K562 (cell line): Measurements from ENCODE around the gene SRPK1. TPM values are rescaled to one million over a fixed set of nuclear protein-coding genes. Genes with fewer than 3 reads are reported as not detected.

Experiments
- ATAC-seq: fragments of 200-7000 bp; cut with Tn5 transposase; 3 replicates; pipeline ENCODE4 v1.9.1; 2020; ENCODE audit warnings: moderate library complexity
- BruUV-seq: library from RNA; stranded (reverse); fragments of 400-500 nt; replicated peaks from 2 replicates; lab custom pipeline; 2021; lab: Mats Ljungman, UMichigan
- CTCF ChIA-PET: fragments of 300-600 bp; formaldehyde crosslinking; extraction: SDS; loops from one replicate; lab custom pipeline; 2021; ENCODE audit warnings: low intra/inter-chr PET ratio; lab: Yijun Ruan, JAX
- POLR2A ChIA-PET: fragments of 300-600, 350-650 bp; sonication (Branson Sonifier 250); formaldehyde crosslinking; extraction: SDS; loops from one replicate; lab custom pipeline; 2021; ENCODE audit warnings: antibody characterized with exemption, inconsistent platforms; lab: Yijun Ruan, JAX
- DNase-seq, 4 experiments: peaks; one replicate each; pipeline versions ENCODE4 v3.0.0 to v3.0.0-alpha.2; 2011 to 2018; ENCODE audit warnings: low spot score in 3 of 4, mixed read lengths in 3 of 4; ENCODE audit errors: extremely low read depth in 1 of 4
- FAIRE-seq: peaks from 2 replicates; lab custom pipeline; 2011; peaks lifted over from hg19 to GRCh38; lab: Jason Lieb, UNC
- H2AFZ ChIP-seq: 2 replicates; pipeline ENCODE4 v1.6.0; 2011; ENCODE audit warnings: low read depth, low read length, control low read depth, inconsistent platforms
- H3K27ac ChIP-seq: fragments of 200-600 bp; 3 replicates; pipeline ENCODE4 v1.8.0; 2011; ENCODE audit warnings: low read depth, mild to moderate bottlenecking, control low read depth, inconsistent platforms, low read length, moderate library complexity, mixed read lengths; ENCODE audit errors: extremely low read depth
- H3K27me3 ChIP-seq, 2 experiments: fragments of 300-600 bp in 1 of 2; 2 replicates in 1 of 2; 3 replicates in 1 of 2; pipeline versions ENCODE4 v1.6.0 to v1.8.0; 2011; ENCODE audit warnings: inconsistent platforms in 2 of 2, low read length in 2 of 2, mild to moderate bottlenecking in 1 of 2, mixed read lengths in 1 of 2, moderate library complexity in 1 of 2; ENCODE audit not compliant: control insufficient read depth in 2 of 2, insufficient read depth in 2 of 2
- H3K36me3 ChIP-seq: fragments of 300-600 bp; 3 replicates; pipeline ENCODE4 v1.8.0; 2011; ENCODE audit warnings: mild to moderate bottlenecking, low read length, inconsistent platforms; ENCODE audit not compliant: control insufficient read depth, insufficient read depth
- H3K4me1 ChIP-seq, 2 experiments: fragments of 200-600 bp in 1 of 2; replicated peaks in 1 of 2; 2 replicates in 1 of 2; 3 replicates in 1 of 2; pipeline versions ENCODE4 v1.5.1 to v1.8.0; 2011; ENCODE audit warnings: inconsistent platforms in 2 of 2, low read length in 2 of 2, mild to moderate bottlenecking in 1 of 2, mixed read lengths in 1 of 2, moderate library complexity in 1 of 2; ENCODE audit not compliant: control insufficient read depth in 2 of 2, insufficient read depth in 2 of 2
- H3K4me2 ChIP-seq: 2 replicates; pipeline ENCODE4 v1.6.1; 2011; ENCODE audit warnings: low read length, control low read depth, inconsistent platforms, mixed read lengths; ENCODE audit not compliant: insufficient read depth
- H3K4me3 ChIP-seq: fragments of 200-600 bp; sonication (generic), shearing (Covaris generic); 2 replicates; pipeline ENCODE4 v1.5.1; 2016; ENCODE audit warnings: control low read depth, inconsistent platforms
- H3K79me2 ChIP-seq: fragments of 200-600 bp; 3 replicates; pipeline ENCODE4 v1.8.0; 2011; ENCODE audit warnings: low read length, inconsistent platforms; ENCODE audit not compliant: control insufficient read depth, insufficient read depth
- H3K9ac ChIP-seq, 2 experiments: 2 replicates each; pipeline versions ENCODE4 v1.6.0 to v1.6.1; 2011; ENCODE audit warnings: low read depth in 2 of 2, low read length in 2 of 2, control low read depth in 1 of 2, inconsistent platforms in 1 of 2, mild to moderate bottlenecking in 1 of 2, mixed read lengths in 1 of 2; ENCODE audit not compliant: insufficient read depth in 1 of 2
- H3K9me1 ChIP-seq: one replicate; pipeline ENCODE4 v1.6.0; 2011; ENCODE audit warnings: inconsistent platforms, mild to moderate bottlenecking, low read length, moderate library complexity; ENCODE audit not compliant: control insufficient read depth, insufficient read depth
- H3K9me3 ChIP-seq: replicated peaks from 2 replicates; pipeline ENCODE4 v1.5.1; 2011; ENCODE audit warnings: low read depth, low read length, inconsistent platforms; ENCODE audit not compliant: control insufficient read depth, insufficient read depth
- H4K20me1 ChIP-seq: replicated peaks from 2 replicates; pipeline ENCODE4 v1.6.1; 2011; ENCODE audit warnings: low read length, inconsistent platforms, mixed read lengths; ENCODE audit not compliant: control insufficient read depth, insufficient read depth
- ATF6 ChIP-seq: sonication (generic); formaldehyde crosslinking; IDR thresholded peaks from 2 replicates; pipeline ENCODE4 v1.4.0; 2020; ENCODE audit warnings: mild to moderate bottlenecking, missing genetic modification reagents
- CBX1 ChIP-seq: sonication (generic); IDR thresholded peaks from 2 replicates; pipeline ENCODE4 v1.6.1; 2016; ENCODE audit warnings: antibody characterized with exemption, low read depth, mild to moderate bottlenecking
- CEBPB ChIP-seq: fragments of 450-650 bp; IDR thresholded peaks from 2 replicates; pipeline ENCODE4 v1.6.1; 2016; ENCODE audit warnings: missing genetic modification characterization, missing compliant biosample characterization
- GTF2E2 ChIP-seq: fragments of 200-800 bp; sonication (Bioruptor generic); IDR thresholded peaks from 2 replicates; pipeline ENCODE4 v1.6.1; 2016; ENCODE audit warnings: missing genetic modification characterization, missing compliant biosample characterization
- HDAC3 ChIP-seq: fragments of 450-650 bp; IDR thresholded peaks from 2 replicates; pipeline ENCODE4 v1.6.1; 2018; ENCODE audit warnings: borderline replicate concordance, mild to moderate bottlenecking, moderate library complexity; ENCODE audit not compliant: partially characterized antibody
- HEY1 ChIP-seq: fragments of 250-450 bp; sonication (Bioruptor Pico); IDR thresholded peaks from 2 replicates; pipeline ENCODE4 v1.5.0; 2020; ENCODE audit warnings: mild to moderate bottlenecking, moderate library complexity, borderline replicate concordance
- HNRNPL ChIP-seq: fragments of 200-400 bp; formaldehyde crosslinking; IDR thresholded peaks from 2 replicates; pipeline ENCODE4 v1.6.1; 2017; ENCODE audit warnings: low read depth, mild to moderate bottlenecking, low read length
- JUNB ChIP-seq: fragments of 450-650 bp; formaldehyde crosslinking; conservative IDR thresholded peaks from 2 replicates; pipeline ENCODE4 v1.4.0; 2020; ENCODE audit warnings: mild to moderate bottlenecking
- MLLT1 ChIP-seq, 2 experiments: fragments of 450-650 bp; IDR thresholded peaks; 2 replicates each; pipeline ENCODE4 v1.6.1; 2016
- U2AF1 ChIP-seq: fragments of 200-400 bp; formaldehyde crosslinking; optimal IDR thresholded peaks from 2 replicates; pipeline ENCODE3; 2017; ENCODE audit warnings: mild to moderate bottlenecking, low read depth, low read length, moderate library complexity
- VEZF1 ChIP-seq: fragments of 200-800 bp; sonication (Bioruptor generic); IDR thresholded peaks from 2 replicates; pipeline ENCODE4 v1.6.1; 2017; ENCODE audit warnings: missing genetic modification characterization, missing compliant biosample characterization
- ZNF24 ChIP-seq: fragments of 450-650 bp; IDR thresholded peaks from 2 replicates; pipeline ENCODE4 v1.6.1; 2016
- WGBS: fragments of 100-300 bp; shearing (Covaris generic); methylation state at CpG from one replicate; pipeline ENCODE4 v1.1.6; 2016; ENCODE audit warnings: low coverage, mixed read lengths; ENCODE audit not compliant: insufficient coverage; ENCODE audit errors: missing lambda C conversion rate; 5-methylcytosine and 5-hydroxymethylcytosine counted together
- in situ Hi-C: fragments of 300-500 bp; cut with MboI; formaldehyde crosslinking; loops from 4 replicates; pipeline ENCODE4 v1.15.0; 2018; ENCODE audit warnings: inconsistent platforms, mixed read lengths
- intact Hi-C: fragments of 100-400 bp; cut with micrococcal nuclease; formaldehyde crosslinking; loops from 2 replicates; pipeline ENCODE4 v1.14.2; 2022
- polyA plus RNA-seq, 8 experiments: library from polyadenylated mRNA; depleted of rRNA in 4 of 8; stranded (reverse) in 5 of 8; unstranded in 3 of 8; fragments of >200 nt; fragmentation: Nextera tagmentation in 2 of 8; fragmentation: Illumina TruSeq in 1 of 8; extraction: Ambion mirVana in 2 of 8; extraction: Trizol in 1 of 8; gene quantifications; 2 replicates each; pipeline versions ENCODE4 v1.2.1 to v1.2.3, GENCODE V29; 2011 to 2014; ENCODE audit warnings: inconsistent platforms in 1 of 8, missing spikeins in 1 of 8
- total RNA-seq, 7 experiments: library from RNA; depleted of rRNA in 6 of 7; stranded (reverse); fragments of >200 nt in 6 of 7; fragmentation: Illumina TruSeq in 2 of 7; extraction: Trizol in 2 of 7; gene quantifications; 2 replicates each; pipeline versions ENCODE4 v1.2.1 to v1.2.3, GENCODE V29; 2011 to 2021; ENCODE audit warnings: low replicate concordance in 1 of 7

Gene SRPK1
- total and polyA plus RNA-seq, 9 of the 15 experiments (the other 6 are each of a cell fraction or from before 2014, with no cell fraction given), result 99.6 to 185 (median 159) TPM

DNA sequence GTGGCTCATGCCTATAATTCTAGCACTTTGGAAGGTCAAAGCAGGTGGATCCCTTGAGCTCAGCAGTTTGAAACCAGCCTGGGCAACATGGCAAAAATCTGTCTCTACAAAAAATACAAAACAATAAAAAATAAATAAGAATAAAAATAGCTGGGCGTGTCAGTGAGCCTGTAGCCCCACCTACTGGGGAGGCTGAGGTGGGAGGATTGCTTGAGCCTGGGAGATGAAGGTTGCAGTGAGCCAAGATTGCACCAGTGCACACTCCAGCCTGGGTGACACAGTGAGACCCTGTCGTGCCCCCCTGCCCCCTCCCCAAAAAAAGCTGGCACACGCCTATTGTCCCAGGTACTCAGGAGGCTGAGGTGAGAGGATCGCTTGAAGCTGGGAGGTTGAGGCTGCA lies 35.1 kb upstream of the SRPK1 start (continued):
- TF ChIP-seq HDAC3, result no peak
- peak; percentile 36; the same call in 1 of the 2 replicates for TF ChIP-seq CEBPB (tag)
- TF ChIP-seq ZNF24, result no peak
- TF ChIP-seq MLLT1 (IDR thresholded peaks at IDR 0.05), result no peak
- TF ChIP-seq VEZF1 (CRISPR knock-in tag), result no peak
- TF ChIP-seq CBX1, result no peak
- TF ChIP-seq U2AF1, result no peak

- 6% methylated on average over 5 of the region's 5 CpGs for WGBS
- POLR2A ChIA-PET, result no interaction called here
- in situ Hi-C loops (no loop called here), intact Hi-C loops (loop anchor here (5.0 to 10.0 kb wide), 4 partner anchors 142 to 661 kb away; partner anchors contain the start of gene DEF6)
- Histone ChIP-seq H4K20me1 (no peaks in the 10 kb centered on the region), H3K27me3 (peaks cover 35 to 40% of the 10 kb centered on the region in 2 experiments), H3K9me3 (no peaks in the 10 kb centered on the region), H3K4me2 (no peak overlapping the region), H3K79me2 (no peaks in the 10 kb centered on the region), H2AFZ (0 out of 2 replicates have a peak overlapping the region, but pooled peaks have one; percentile 2), H3K9me1 (no peaks in the 10 kb centered on the region), H3K4me3 (no peak overlapping the region), H3K4me1 (no peaks in the 10 kb centered on the region), H3K27ac (no peak overlapping the region), H3K9ac (no peak overlapping the region), H3K36me3 (no peaks in the 10 kb centered on the region)
- no peak for FAIRE-seq
- ATAC-seq, result no peak
- no TSS peak for BruUV-seq
- no peak for DNase-seq
- no peak for TF ChIP-seq JUNB (CRISPR knock-in tag)
- TF ChIP-seq ATF6 (CRISPR knock-in tag), result no peak
- TF ChIP-seq HNRNPL, result no peak
- TF ChIP-seq GTF2E2 (tag), result no peak
- TF ChIP-seq HEY1 (CRISPR knock-in tag), result no peak
- CTCF ChIA-PET, result interaction anchor here (0.5 to 1.3 kb wide), 2 partner anchors 372 to 880 kb away, joined by 3 to 6 read pairs; no protein-coding TSS in a partner anchor
Measured at GRCh38 chr6:35955521-35955920, 34.6 kb upstream of the SRPK1 start.
